ENCODE results near the gene NPIPA3. TPM values are rescaled to one million over a fixed set of nuclear protein-coding genes. Genes with fewer than 3 reads are reported as not detected.
"Not testable (repeated sequence)": the region's sequence is repeated elsewhere in the genome, so short reads cannot be mapped to it uniquely, and the experiment has no call there.

NPIPA3 gene
- total and polyA plus RNA-seq, 5 donors, result 0.62 to 2.3 (median 1.6) TPM

DNA sequence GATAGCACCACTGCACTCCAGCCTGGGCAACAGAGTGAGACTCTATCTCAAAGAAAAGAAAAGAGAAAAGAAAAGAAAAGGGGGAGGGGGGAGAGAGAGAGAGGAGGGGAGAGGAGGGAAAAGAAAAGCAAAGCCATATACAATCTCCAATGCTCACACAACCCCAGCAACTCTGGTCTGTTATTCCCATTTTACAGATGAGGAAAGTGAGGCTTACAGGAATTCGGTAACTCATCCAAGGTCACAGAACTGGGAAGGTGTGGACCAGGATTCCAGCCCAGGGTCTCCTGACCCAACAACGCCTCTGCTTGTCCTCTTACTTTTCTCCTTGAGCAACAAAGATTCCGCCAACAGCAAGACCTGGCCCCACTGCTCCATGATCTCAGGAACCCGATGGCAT, 22.1 kb upstream of the NPIPA3 start:
- no peaks in the 10 kb centered on the region for H3K9me3 ChIP-seq (ENCODE audit: control insufficient read depth, low read length)
- H3K27ac ChIP-seq (ENCODE audit: low read length), result no peak overlapping the region
- intact Hi-C loops (cut with DNase I), result no loop called here
- no peak for ATAC-seq
- H3K4me3 ChIP-seq (ENCODE audit: low read length), result no peak overlapping the region
- DNase-seq, result no peak
- 95% methylated on average over 4 of the region's 4 CpGs for WGBS
- H3K4me1 ChIP-seq (ENCODE audit: control insufficient read depth, insufficient read depth, low read length), result no peaks in the 10 kb centered on the region
- H3K27me3 ChIP-seq (ENCODE audit: control insufficient read depth, insufficient read depth), result no peaks in the 10 kb centered on the region

DNA sequence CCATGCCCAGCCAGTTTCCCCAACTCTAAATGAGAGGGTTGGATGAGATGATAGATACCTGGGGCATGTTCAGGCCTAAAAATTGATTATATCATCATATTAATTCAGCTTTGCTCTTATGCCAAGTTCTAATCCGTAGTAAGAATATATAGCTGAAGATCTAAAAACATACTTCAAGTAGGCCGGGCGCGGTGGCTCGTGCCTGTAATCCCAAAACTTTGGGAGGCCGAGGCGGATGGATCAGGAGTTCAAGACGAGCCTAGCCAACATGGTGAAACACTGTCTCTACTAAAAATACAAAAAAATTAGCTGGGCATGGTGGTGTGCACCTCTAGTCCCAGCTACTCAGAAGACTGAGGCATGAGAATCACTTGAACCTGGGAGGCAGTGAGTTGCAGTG, 21.1 kb upstream of the NPIPA3 start:
- H3K27ac ChIP-seq (ENCODE audit: low read length), result no peak overlapping the region
- 93% methylated on average over 8 of the region's 8 CpGs for WGBS
- ATAC-seq, result no peak

DNA sequence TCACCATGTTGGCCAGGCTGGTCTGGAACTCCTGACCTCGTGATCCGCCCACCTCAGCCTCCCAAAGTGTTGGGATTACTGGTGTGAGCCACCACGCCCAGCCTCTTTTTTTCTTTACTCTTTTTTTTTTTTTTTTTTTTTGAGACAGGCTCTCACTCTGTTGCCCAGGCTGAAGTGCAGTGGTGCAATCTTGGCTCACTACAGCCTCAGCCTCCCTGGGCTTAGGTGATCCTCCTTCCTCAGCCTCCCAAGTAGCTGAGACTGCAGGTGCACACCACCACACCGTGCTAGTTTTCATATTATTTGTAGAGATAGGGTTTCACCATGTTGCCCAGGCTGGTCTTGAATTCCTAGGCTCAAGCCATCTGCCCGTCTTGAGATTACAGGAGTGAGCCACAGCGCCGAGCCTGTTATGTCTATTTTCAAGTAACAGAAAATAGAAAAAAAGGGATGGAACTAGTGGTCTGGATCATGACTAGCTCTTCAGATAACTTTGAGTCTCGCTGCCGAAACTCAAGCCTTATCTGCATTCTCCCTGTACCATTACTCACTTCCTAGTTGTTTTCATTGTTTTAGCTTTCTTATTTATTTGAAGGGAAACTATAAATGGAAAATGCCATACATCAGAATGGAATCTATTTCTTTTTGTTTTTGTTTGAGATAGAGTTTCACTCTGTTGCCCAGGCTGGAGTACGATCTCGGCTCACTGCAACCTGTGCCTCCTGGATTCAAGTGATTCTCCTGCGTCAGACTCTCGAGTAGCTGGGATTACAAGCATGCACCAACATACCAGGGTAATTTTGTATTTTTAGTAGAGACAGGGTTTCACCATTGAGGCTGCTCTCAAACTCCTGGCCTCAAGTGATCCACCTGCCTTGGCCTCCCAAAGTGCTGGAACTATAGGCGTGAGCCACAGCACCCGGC, 17.1 kb upstream of the NPIPA3 start:
- not testable (repeated sequence) for H3K4me1 ChIP-seq (ENCODE audit: control insufficient read depth, insufficient read depth, low read length)
- WGBS, result 63% methylated on average over 15 of the region's 15 CpGs

More for the DNA sequence above, 21.1 kb upstream of the NPIPA3 start:
- no peaks in the 10 kb centered on the region for H3K27me3 ChIP-seq (ENCODE audit: control insufficient read depth, insufficient read depth)
- H3K9me3 ChIP-seq (ENCODE audit: control insufficient read depth, low read length), result no peaks in the 10 kb centered on the region
- no peak overlapping the region for H3K4me3 ChIP-seq (ENCODE audit: low read length)
- intact Hi-C loops (cut with DNase I), result no loop called here
- no peaks in the 10 kb centered on the region for H3K4me1 ChIP-seq (ENCODE audit: control insufficient read depth, insufficient read depth, low read length)
- no peak for DNase-seq

DNA sequence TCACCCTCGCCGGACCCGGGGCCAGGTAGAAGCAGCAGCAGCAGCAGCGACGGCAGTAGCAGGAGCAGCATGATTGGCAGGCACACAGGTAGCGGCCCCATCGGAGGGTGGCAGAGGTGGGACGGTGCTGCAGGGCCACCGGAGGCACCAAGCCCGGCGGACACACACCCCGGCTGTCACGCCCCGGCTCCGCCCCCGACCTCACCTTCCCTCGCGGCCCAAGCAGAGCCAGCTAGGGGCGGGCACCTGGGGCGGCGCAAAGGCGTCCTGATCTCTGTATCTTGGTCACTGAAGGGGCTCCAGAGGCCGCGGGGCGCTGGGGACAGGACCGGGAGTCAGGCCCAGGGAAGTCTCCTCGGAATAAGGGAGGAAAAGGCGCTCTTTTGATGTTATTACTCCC, 9.1 kb upstream of the NPIPA3 start, which contains the start of gene PLA2G10:
Gene PLA2G10, minus strand, starts transcription at position 180 of the 400 bp plus-strand sequence. Its CDS starts 79 bp downstream, at position 101.
- WGBS, result no CpG with 5 or more reads among the region's 28 CpGs
- ATAC-seq; H3K4me3 ChIP-seq (ENCODE audit: low read length); intact Hi-C loops (cut with DNase I); H3K9me3 ChIP-seq (ENCODE audit: control insufficient read depth, low read length); DNase-seq; H3K27ac ChIP-seq (ENCODE audit: low read length); H3K27me3 ChIP-seq (ENCODE audit: control insufficient read depth, insufficient read depth); H3K4me1 ChIP-seq (ENCODE audit: control insufficient read depth, insufficient read depth, low read length): not testable (repeated sequence)

More for the DNA sequence above, 17.1 kb upstream of the NPIPA3 start:
- H3K27me3 ChIP-seq (ENCODE audit: control insufficient read depth, insufficient read depth); H3K27ac ChIP-seq (ENCODE audit: low read length); H3K9me3 ChIP-seq (ENCODE audit: control insufficient read depth, low read length); DNase-seq; H3K4me3 ChIP-seq (ENCODE audit: low read length); intact Hi-C loops (cut with DNase I): not testable (repeated sequence)
- peak in 1 of 2 donors; percentile 49 for ATAC-seq

DNA sequence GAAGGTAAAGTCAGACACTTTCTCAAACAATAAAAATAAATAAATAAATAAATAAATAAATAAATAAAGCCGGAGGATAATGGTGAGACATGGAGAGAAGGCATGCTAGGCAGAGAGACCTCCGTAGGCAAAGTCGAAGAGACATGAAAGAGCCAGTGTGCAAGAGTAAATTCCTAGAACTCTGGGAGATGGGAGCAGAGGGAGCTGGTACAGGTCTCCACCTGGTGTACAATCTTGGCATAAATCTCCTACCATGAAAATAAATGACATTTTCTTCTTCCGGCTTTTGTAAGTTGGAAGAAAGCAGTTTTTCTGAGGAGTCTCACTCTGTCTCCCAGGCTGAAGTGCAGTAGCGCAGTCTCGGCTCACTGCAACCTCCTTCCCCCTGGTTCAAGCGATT, 1.4 kb upstream of the NPIPA3 start:
- H3K4me3 ChIP-seq (ENCODE audit: low read length); H3K4me1 ChIP-seq (ENCODE audit: control insufficient read depth, insufficient read depth, low read length); H3K9me3 ChIP-seq (ENCODE audit: control insufficient read depth, low read length); H3K27me3 ChIP-seq (ENCODE audit: control insufficient read depth, insufficient read depth); H3K27ac ChIP-seq (ENCODE audit: low read length); ATAC-seq; DNase-seq; intact Hi-C loops (cut with DNase I): not testable (repeated sequence)
- 56% methylated on average over 1 of the region's 7 CpGs for WGBS

DNA sequence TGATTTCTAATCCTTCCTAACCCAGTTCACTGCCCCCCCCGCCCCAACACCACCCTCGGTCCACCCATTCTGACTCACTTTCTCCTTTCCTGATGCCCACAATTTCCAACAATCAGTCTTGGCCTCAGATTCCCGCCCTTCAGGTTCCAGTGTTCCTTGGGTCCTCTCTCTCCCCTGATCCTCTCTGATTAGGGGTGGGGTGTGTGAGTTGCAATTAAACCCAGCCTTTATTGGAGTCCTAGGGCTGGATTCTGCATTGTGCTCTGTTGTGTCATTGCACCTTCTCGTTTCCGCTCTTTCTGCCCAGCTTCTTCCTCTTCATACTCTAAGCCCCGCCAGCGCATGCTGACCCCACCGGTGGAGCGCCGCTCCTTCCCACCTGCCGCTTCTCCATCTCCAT, 539 bp upstream of the NPIPA3 start:
- H3K4me3 ChIP-seq (ENCODE audit: low read length); H3K27ac ChIP-seq (ENCODE audit: low read length); H3K9me3 ChIP-seq (ENCODE audit: control insufficient read depth, low read length); H3K4me1 ChIP-seq (ENCODE audit: control insufficient read depth, insufficient read depth, low read length); H3K27me3 ChIP-seq (ENCODE audit: control insufficient read depth, insufficient read depth); DNase-seq; intact Hi-C loops (cut with DNase I): not testable (repeated sequence)
- no CpG with 5 or more reads among the region's 11 CpGs for WGBS
- peak; percentile 34 to 60 for ATAC-seq

DNA sequence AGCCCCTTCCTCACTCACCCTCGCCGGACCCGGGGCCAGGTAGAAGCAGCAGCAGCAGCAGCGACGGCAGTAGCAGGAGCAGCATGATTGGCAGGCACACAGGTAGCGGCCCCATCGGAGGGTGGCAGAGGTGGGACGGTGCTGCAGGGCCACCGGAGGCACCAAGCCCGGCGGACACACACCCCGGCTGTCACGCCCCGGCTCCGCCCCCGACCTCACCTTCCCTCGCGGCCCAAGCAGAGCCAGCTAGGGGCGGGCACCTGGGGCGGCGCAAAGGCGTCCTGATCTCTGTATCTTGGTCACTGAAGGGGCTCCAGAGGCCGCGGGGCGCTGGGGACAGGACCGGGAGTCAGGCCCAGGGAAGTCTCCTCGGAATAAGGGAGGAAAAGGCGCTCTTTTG, 30.0 kb downstream of the NPIPA3 start:
- DNase-seq; H3K27me3 ChIP-seq (ENCODE audit: control insufficient read depth, insufficient read depth); H3K4me3 ChIP-seq (ENCODE audit: low read length); H3K4me1 ChIP-seq (ENCODE audit: control insufficient read depth, insufficient read depth, low read length); intact Hi-C loops (cut with DNase I); H3K27ac ChIP-seq (ENCODE audit: low read length); ATAC-seq; H3K9me3 ChIP-seq (ENCODE audit: control insufficient read depth, low read length): not testable (repeated sequence)
- no CpG with 5 or more reads among the region's 28 CpGs for WGBS

DNA sequence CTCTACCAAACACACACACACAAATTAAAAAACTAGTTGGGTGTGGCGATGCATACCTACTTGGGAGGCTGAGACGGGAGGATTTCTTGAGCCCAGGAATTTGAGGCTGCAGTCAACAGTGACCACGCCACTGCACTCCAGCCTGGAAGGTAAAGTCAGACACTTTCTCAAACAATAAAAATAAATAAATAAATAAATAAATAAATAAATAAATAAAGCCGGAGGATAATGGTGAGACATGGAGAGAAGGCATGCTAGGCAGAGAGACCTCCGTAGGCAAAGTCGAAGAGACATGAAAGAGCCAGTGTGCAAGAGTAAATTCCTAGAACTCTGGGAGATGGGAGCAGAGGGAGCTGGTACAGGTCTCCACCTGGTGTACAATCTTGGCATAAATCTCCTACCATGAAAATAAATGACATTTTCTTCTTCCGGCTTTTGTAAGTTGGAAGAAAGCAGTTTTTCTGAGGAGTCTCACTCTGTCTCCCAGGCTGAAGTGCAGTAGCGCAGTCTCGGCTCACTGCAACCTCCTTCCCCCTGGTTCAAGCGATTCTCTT, 37.7 kb downstream of the NPIPA3 start:
- intact Hi-C loops (cut with DNase I); ATAC-seq; DNase-seq; H3K27me3 ChIP-seq (ENCODE audit: control insufficient read depth, insufficient read depth); H3K27ac ChIP-seq (ENCODE audit: low read length); H3K4me1 ChIP-seq (ENCODE audit: control insufficient read depth, insufficient read depth, low read length); H3K4me3 ChIP-seq (ENCODE audit: low read length); H3K9me3 ChIP-seq (ENCODE audit: control insufficient read depth, low read length): not testable (repeated sequence)
- 68% methylated on average over 2 of the region's 10 CpGs for whole genome bisulfite sequencing

DNA sequence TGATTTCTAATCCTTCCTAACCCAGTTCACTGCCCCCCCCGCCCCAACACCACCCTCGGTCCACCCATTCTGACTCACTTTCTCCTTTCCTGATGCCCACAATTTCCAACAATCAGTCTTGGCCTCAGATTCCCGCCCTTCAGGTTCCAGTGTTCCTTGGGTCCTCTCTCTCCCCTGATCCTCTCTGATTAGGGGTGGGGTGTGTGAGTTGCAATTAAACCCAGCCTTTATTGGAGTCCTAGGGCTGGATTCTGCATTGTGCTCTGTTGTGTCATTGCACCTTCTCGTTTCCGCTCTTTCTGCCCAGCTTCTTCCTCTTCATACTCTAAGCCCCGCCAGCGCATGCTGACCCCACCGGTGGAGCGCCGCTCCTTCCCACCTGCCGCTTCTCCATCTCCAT, 38.6 kb downstream of the NPIPA3 start:
- intact Hi-C loops (cut with DNase I); H3K9me3 ChIP-seq (ENCODE audit: control insufficient read depth, low read length); H3K27ac ChIP-seq (ENCODE audit: low read length); H3K4me3 ChIP-seq (ENCODE audit: low read length); DNase-seq; H3K27me3 ChIP-seq (ENCODE audit: control insufficient read depth, insufficient read depth); H3K4me1 ChIP-seq (ENCODE audit: control insufficient read depth, insufficient read depth, low read length): not testable (repeated sequence)
- WGBS, result no CpG with 5 or more reads among the region's 11 CpGs
- ATAC-seq, result peak in 1 of 2 donors; percentile 51

DNA sequence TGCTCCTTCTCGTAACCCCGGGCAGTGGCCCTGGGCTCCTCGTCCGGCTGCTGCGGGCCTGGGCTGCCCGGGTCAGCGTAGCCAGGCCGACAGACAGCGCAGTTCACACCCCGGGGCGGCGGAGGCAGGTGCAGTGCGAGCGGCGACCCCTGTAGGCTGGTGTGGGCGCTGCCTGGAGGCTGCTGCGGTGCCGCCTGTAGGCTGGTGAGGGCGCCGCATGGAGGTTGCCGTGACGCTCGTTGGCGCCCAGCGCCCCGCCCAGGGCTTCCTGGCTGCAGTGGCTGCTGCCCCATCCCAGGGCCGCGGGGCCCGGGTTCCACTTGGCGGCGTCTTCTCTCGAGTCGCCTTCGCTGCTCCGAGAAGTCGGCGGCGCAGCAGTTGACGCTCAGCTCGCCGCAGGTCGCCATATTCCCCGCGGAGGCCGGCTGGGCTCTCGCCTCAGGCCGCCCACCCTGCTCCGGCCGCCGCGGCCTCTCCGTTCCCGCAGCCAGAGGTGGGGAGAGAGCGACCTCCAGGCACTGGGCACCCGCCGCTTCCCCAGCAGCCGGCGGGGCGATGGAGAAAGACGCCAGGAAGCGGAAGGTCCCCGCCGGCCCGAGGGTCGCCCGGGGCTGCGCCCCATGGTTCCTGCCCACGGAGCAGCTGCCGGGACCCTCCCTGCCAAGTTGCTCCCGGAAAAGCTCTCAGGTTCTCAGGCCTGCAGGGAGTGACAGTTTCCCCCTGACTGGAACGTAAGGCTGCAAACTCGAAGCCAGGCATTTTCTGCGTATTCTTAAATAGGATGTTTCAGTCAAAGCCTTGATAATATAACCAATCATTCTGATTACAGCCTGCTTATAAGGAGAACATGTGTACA, 39.3 kb downstream of the NPIPA3 start, which contains the start of gene NPIPA2:
Gene NPIPA2, plus strand, starts transcription at position 261 of the 856 bp plus-strand sequence. CDS start 5,533 bp downstream, outside the sequence.
- ATAC-seq, result peak; percentile 99
- intact Hi-C loops (cut with DNase I); H3K4me3 ChIP-seq (ENCODE audit: low read length); H3K27me3 ChIP-seq (ENCODE audit: control insufficient read depth, insufficient read depth); DNase-seq; H3K9me3 ChIP-seq (ENCODE audit: control insufficient read depth, low read length); H3K27ac ChIP-seq (ENCODE audit: low read length); H3K4me1 ChIP-seq (ENCODE audit: control insufficient read depth, insufficient read depth, low read length): not testable (repeated sequence)
- WGBS, result no CpG with 5 or more reads among the region's 73 CpGs
